Measurements from ENCODE around the gene TMEM273.

TMEM273 gene

DNA sequence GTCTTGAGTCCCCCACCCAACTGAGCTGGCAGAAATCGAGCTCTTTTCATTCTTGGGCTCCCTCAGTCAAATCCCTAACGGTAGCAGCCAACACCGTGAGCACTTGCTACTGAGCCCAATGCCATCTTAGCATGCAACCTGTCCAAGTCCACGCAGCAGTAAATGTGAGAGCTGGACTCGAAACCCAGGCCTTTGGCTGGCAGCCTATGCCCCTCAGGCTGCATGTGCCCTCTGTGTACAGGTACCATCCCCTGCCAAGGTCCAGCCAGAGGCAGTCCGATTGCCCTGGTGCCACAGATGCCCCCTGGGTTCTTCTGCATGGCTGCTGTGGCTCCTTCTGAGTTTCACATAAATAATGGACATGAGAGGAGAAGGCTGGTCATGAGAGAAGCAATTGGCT, 1.2 kb upstream of the TMEM273 start:
- Histone ChIP-seq H3K4me3 (ENCODE audit: insufficient read depth, low read depth, low read length, poor library complexity, severe bottlenecking) (no peak overlapping the region), H3K27ac (ENCODE audit: insufficient read depth, low read length, poor library complexity, severe bottlenecking) (peak overlapping the region; percentile 68), H3K36me3 (ENCODE audit: control insufficient read depth, insufficient read depth, low read length) (no peaks in the 10 kb centered on the region), H3K9me3 (ENCODE audit: control insufficient read depth, low read length) (no peaks in the 10 kb centered on the region), H3K27me3 (replicated peaks; ENCODE audit: control insufficient read depth, insufficient read depth, low read length, poor library complexity, severe bottlenecking) (no peaks in the 10 kb centered on the region), H3K4me1 (ENCODE audit: control insufficient read depth, insufficient read depth, low read length, poor library complexity, severe bottlenecking) (peaks cover 19% of the 10 kb centered on the region)
- DNase-seq: no peak

DNA sequence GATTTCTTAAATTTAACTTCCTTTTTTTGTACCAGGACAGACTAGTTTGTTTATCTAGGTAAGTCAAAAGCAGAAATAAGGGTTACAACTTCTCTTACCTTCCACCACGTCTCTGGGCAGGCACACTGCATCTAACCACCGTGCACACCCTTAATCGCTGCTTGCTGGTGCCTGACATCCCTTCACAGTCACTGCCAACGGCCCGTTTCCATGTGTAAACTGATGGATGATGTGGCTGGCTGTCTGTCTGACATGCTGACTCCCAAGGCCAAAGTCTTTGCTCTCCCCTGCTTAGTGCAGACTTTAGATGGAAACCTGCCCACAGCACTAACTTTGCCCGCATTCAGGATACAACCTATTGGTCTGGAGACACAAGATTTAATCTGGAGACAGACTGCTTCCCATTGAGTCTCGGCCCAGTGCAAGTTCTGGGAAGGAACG, 1.1 kb downstream of the TMEM273 start:
- H3K27me3 ChIP-seq (replicated peaks; ENCODE audit: control insufficient read depth, insufficient read depth, low read length, poor library complexity, severe bottlenecking): no peaks in the 10 kb centered on the region
- H3K4me3 ChIP-seq (ENCODE audit: insufficient read depth, low read depth, low read length, poor library complexity, severe bottlenecking): peak overlapping the region; percentile 39
- H3K4me1 ChIP-seq (ENCODE audit: control insufficient read depth, insufficient read depth, low read length, poor library complexity, severe bottlenecking): peaks cover 23% of the 10 kb centered on the region
- no peak for DNase-seq
- no peaks in the 10 kb centered on the region for H3K36me3 ChIP-seq (ENCODE audit: control insufficient read depth, insufficient read depth, low read length)
- no peaks in the 10 kb centered on the region for H3K9me3 ChIP-seq (ENCODE audit: control insufficient read depth, low read length)
- H3K27ac ChIP-seq (ENCODE audit: insufficient read depth, low read length, poor library complexity, severe bottlenecking): peak overlapping the region; percentile 68

DNA sequence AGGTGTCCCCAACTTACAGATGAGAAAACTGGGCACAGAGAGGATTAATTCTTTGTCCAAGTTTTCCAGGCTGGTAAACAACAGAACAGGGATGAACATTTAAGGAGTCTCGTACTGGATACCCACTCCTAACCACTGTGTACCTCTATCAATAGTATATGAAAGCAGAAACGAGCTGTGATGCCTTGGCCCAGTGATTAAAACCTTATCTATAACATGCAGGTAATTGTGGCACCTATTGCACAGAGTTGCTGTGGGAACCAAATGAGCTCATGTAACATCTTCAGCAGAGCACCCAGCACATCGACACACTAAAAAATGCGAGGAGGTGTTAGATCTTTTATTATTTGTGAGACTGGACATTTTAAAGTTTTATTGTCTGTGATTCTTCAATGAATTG, 1.6 kb downstream of the TMEM273 start:
- DNase-seq: no peak
- Histone ChIP-seq H3K4me3 (ENCODE audit: insufficient read depth, low read depth, low read length, poor library complexity, severe bottlenecking) (no peak overlapping the region), H3K4me1 (ENCODE audit: control insufficient read depth, insufficient read depth, low read length, poor library complexity, severe bottlenecking) (peaks cover 26% of the 10 kb centered on the region), H3K27me3 (replicated peaks; ENCODE audit: control insufficient read depth, insufficient read depth, low read length, poor library complexity, severe bottlenecking) (no peaks in the 10 kb centered on the region), H3K27ac (ENCODE audit: insufficient read depth, low read length, poor library complexity, severe bottlenecking) (peak overlapping the region; percentile 68), H3K9me3 (ENCODE audit: control insufficient read depth, low read length) (no peaks in the 10 kb centered on the region), H3K36me3 (ENCODE audit: control insufficient read depth, insufficient read depth, low read length) (no peaks in the 10 kb centered on the region)

DNA sequence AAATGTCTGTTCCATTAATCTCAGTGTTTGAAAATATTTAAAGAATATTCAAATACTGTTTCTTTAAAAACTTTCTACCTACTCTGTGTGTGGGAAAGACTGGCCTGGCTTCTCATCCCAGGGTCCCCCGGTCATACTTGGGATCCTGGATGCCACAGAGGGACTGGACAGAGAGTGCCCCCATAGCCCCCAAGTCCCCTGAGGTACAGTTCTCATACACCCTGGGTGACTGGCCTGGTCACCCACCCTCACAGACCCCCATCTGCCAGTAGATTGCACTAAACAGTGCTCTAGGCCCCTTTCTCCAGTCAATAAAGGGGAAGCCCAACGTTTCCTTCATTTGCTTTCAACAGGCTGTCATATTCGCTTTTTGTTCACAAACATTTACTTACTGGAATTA, 3.0 kb downstream of the TMEM273 start:
- peaks cover 26% of the 10 kb centered on the region for H3K4me1 ChIP-seq (ENCODE audit: control insufficient read depth, insufficient read depth, low read length, poor library complexity, severe bottlenecking)
- no peaks in the 10 kb centered on the region for H3K27me3 ChIP-seq (replicated peaks; ENCODE audit: control insufficient read depth, insufficient read depth, low read length, poor library complexity, severe bottlenecking)
- no peaks in the 10 kb centered on the region for H3K36me3 ChIP-seq (ENCODE audit: control insufficient read depth, insufficient read depth, low read length)
- H3K9me3 ChIP-seq (ENCODE audit: control insufficient read depth, low read length): no peaks in the 10 kb centered on the region
- DNase-seq: no peak
- H3K27ac ChIP-seq (ENCODE audit: insufficient read depth, low read length, poor library complexity, severe bottlenecking): peak overlapping the region; percentile 47
- H3K4me3 ChIP-seq (ENCODE audit: insufficient read depth, low read depth, low read length, poor library complexity, severe bottlenecking): no peak overlapping the region

DNA sequence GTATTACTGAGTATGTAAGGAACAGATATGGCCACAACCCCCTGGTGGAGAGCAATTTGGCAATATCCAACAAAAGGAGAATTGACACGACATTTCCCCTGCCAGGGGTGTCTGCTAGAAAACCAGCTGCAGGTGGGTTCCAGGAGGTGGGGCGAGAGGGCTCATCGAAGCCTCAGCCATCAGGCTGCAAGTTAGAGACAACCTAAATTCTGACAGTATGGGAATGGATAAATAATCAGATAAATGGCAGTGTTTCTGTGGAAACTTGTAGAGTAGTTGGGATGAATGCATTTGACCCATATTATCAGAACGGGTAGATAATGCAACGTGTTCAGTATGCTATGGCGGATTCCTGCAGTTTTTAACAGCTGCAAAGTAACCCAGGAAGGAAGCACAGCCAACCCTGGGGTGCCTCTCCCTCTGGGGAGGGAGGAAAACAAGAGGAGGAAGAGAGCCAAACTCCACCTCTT, 3.5 kb downstream of the TMEM273 start:
- Histone ChIP-seq H3K4me1 (ENCODE audit: control insufficient read depth, insufficient read depth, low read length, poor library complexity, severe bottlenecking) (peaks cover 21% of the 10 kb centered on the region), H3K36me3 (ENCODE audit: control insufficient read depth, insufficient read depth, low read length) (no peaks in the 10 kb centered on the region), H3K4me3 (ENCODE audit: insufficient read depth, low read depth, low read length, poor library complexity, severe bottlenecking) (no peak overlapping the region), H3K27ac (ENCODE audit: insufficient read depth, low read length, poor library complexity, severe bottlenecking) (peak overlapping the region; percentile 39), H3K9me3 (ENCODE audit: control insufficient read depth, low read length) (no peaks in the 10 kb centered on the region), H3K27me3 (replicated peaks; ENCODE audit: control insufficient read depth, insufficient read depth, low read length, poor library complexity, severe bottlenecking) (no peaks in the 10 kb centered on the region)
- no peak for DNase-seq

DNA sequence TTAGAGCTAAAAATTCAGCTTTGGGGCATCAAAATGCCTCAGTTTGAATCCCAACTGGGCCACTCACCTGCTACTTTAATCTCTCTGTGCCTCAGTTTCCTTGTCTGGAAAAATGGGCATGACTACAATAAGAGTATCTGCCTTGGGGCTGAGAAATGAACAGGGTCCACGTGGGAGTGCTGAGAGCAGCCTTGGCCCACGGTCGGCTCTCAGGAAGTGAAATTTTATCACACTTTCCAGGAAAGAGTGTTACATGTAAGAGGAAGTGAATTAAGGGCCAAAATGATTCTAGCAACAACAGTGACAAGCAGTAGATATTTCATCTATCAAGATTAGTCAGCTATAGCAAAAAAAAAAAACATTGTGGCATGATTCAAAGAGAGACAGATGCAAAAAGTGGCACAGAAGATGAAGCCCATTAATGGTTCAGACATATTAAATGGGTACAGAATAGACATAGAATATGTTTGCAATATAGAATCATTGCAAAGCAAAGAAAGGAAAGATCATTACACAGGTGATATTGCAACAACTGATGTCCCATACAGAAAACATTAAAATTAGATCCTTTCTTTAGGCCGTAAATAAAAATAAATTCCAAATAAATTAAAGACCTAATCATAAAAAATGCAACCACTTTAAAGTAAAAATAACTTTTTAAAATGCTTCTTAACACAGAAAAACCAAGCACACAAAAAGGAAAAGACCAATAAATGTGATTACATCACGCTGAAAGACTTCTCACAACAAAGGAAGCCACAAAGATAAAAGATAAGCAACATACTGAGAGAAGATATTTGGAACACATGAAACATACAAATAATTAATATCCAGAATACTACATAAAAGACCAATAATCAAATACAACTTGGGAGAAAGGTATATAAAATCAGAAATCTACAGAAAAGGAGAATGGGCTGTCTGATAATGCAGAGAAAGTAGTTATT, 4.3 kb downstream of the TMEM273 start:
- H3K27ac ChIP-seq (ENCODE audit: insufficient read depth, low read length, poor library complexity, severe bottlenecking): peak overlapping the region; percentile 39

DNA sequence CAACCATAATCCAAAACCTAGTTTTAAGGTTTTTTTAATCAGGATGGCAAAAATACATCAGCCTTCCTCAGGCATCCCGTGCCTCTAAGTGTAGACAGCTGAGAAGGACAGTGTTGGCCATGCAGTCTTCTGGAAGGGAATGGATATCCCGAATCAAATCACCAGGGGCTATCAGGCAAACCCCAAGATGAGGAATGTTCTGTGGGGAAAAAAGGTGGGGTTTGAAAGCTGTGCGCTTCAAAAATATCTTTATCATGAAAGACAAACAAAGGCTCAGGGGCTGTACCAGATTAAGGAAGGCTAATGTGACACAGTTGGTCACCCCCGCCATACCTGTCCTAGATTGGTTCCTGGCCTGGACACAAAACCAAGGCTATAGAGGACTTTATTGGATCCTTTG, 5.4 kb downstream of the TMEM273 start:
- H3K4me3 ChIP-seq (ENCODE audit: insufficient read depth, low read depth, low read length, poor library complexity, severe bottlenecking): no peak overlapping the region
- peaks cover 16% of the 10 kb centered on the region for H3K4me1 ChIP-seq (ENCODE audit: control insufficient read depth, insufficient read depth, low read length, poor library complexity, severe bottlenecking)
- DNase-seq: no peak
- H3K27me3 ChIP-seq (replicated peaks; ENCODE audit: control insufficient read depth, insufficient read depth, low read length, poor library complexity, severe bottlenecking): no peaks in the 10 kb centered on the region
- no peaks in the 10 kb centered on the region for H3K9me3 ChIP-seq (ENCODE audit: control insufficient read depth, low read length)
- H3K27ac ChIP-seq (ENCODE audit: insufficient read depth, low read length, poor library complexity, severe bottlenecking): no peak overlapping the region
- no peaks in the 10 kb centered on the region for H3K36me3 ChIP-seq (ENCODE audit: control insufficient read depth, insufficient read depth, low read length)

More for the DNA sequence above, 4.3 kb downstream of the TMEM273 start:
- Histone ChIP-seq H3K9me3 (ENCODE audit: control insufficient read depth, low read length) (no peaks in the 10 kb centered on the region), H3K4me3 (ENCODE audit: insufficient read depth, low read depth, low read length, poor library complexity, severe bottlenecking) (no peak overlapping the region), H3K36me3 (ENCODE audit: control insufficient read depth, insufficient read depth, low read length) (no peaks in the 10 kb centered on the region), H3K27me3 (replicated peaks; ENCODE audit: control insufficient read depth, insufficient read depth, low read length, poor library complexity, severe bottlenecking) (no peaks in the 10 kb centered on the region), H3K4me1 (ENCODE audit: control insufficient read depth, insufficient read depth, low read length, poor library complexity, severe bottlenecking) (peaks cover 18% of the 10 kb centered on the region)
- DNase-seq: no peak

DNA sequence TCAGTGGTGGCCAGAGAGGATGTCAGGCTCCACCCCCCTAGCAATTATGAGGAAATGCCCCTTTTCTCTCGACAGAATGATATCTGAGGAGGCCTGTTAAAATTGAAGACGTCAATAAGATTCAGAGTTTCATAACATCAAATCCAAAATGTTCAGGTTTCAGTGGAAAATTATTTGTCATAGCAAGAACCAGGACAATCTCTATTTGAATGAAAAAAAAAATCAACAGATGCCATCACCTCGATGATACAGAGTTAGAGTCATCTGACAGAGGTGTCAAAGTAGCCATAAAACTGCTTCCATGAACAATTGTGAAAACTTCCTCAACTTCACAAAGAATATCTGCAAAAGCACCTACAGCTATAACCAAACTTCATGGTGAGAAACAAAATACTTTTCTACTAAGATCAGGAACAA, 7.7 kb downstream of the TMEM273 start:
- peaks cover 18% of the 10 kb centered on the region for H3K4me1 ChIP-seq (ENCODE audit: control insufficient read depth, insufficient read depth, low read length, poor library complexity, severe bottlenecking)
- H3K36me3 ChIP-seq (ENCODE audit: control insufficient read depth, insufficient read depth, low read length): no peaks in the 10 kb centered on the region
- no peak for DNase-seq
- no peaks in the 10 kb centered on the region for H3K27me3 ChIP-seq (replicated peaks; ENCODE audit: control insufficient read depth, insufficient read depth, low read length, poor library complexity, severe bottlenecking)
- no peaks in the 10 kb centered on the region for H3K9me3 ChIP-seq (ENCODE audit: control insufficient read depth, low read length)
- H3K4me3 ChIP-seq (ENCODE audit: insufficient read depth, low read depth, low read length, poor library complexity, severe bottlenecking): no peak overlapping the region
- peak overlapping the region; percentile 2 for H3K27ac ChIP-seq (ENCODE audit: insufficient read depth, low read length, poor library complexity, severe bottlenecking)

DNA sequence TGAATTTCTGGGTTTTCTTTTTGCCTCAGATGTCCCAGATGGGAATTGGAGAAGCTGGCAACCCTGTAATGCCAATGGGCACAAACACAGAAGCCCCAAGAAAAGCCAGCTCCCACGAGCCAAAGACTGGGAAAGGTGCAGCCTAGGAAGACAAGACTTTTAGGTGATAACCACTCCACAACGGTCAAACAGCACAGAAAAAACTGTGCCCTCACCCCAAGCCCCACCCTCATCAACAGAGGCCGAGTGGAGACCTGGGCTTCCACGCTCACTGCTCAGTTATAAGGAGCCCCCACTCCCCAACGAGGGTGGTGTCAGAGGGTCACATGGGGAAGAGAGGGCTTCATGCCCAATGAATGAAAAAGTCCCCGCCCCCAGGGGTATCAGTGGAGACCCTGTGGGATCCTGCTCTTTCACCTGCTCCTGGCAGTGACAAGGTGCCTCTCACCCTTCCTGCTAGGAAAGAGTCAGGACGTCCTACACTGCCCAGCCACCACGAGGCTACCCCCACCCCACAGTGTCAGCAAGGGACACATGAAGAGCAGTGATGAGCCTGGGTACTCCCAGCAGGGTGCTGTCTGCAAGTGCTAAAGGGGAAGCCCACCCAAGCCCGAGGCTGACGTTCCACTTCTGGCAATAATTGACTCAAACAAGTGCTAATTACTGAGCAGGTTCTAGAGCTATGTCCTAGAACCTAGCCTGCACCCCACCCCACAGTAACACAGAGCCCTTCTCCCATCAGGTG, 8.3 kb downstream of the TMEM273 start:
- Histone ChIP-seq H3K36me3 (ENCODE audit: control insufficient read depth, insufficient read depth, low read length) (no peaks in the 10 kb centered on the region), H3K27ac (ENCODE audit: insufficient read depth, low read length, poor library complexity, severe bottlenecking) (peak overlapping the region; percentile 2), H3K9me3 (ENCODE audit: control insufficient read depth, low read length) (no peaks in the 10 kb centered on the region), H3K27me3 (replicated peaks; ENCODE audit: control insufficient read depth, insufficient read depth, low read length, poor library complexity, severe bottlenecking) (no peaks in the 10 kb centered on the region), H3K4me1 (ENCODE audit: control insufficient read depth, insufficient read depth, low read length, poor library complexity, severe bottlenecking) (peaks cover 18% of the 10 kb centered on the region), H3K4me3 (ENCODE audit: insufficient read depth, low read depth, low read length, poor library complexity, severe bottlenecking) (no peak overlapping the region)
- DNase-seq: no peak

Measured in effector memory CD4-positive, alpha-beta T cell (primary cell).